Measurements from ENCODE around the gene MAN2A1.

The MAN2A1 gene

DNA sequence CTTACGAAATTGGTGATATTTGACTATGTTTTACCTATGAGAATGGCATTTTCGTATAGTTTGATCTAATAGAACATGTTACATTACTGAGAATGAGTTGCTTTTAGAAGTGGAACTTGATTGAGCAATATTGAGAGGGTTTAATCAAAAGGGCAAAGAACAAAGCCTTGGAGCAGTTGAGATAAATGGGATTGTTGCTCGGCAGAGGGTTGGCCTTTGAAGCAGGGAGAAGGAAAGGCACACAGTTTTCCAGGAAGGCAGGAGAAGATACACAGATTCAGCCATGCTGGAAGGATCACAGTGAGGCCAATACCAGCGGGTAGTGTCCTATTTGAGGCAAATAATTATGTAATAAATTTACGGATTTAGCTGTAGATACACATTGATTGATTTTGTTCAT lies 19.5 kb downstream of the MAN2A1 start:
- DNase-seq = no peak

DNA sequence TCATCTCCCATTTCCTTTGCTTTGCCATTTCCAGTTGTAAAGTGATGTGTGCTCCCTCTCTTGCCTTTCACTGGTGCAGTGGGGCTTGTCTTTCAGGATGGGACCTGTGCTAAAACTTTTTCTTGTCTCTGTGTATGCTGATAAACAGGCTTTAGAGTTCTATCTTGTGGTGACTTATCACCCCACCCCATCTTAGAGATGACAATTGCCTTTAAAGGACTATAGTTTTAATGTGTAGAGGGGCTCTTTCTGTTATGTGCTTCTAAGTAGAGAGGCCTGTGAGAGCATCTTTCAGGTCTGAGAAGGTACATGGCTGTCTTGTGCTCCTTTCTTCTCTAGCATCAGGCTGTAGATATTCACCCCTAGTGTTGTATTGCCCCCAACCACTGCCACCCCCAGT lies 21.9 kb downstream of the MAN2A1 start:
- no peak for DNase-seq

DNA sequence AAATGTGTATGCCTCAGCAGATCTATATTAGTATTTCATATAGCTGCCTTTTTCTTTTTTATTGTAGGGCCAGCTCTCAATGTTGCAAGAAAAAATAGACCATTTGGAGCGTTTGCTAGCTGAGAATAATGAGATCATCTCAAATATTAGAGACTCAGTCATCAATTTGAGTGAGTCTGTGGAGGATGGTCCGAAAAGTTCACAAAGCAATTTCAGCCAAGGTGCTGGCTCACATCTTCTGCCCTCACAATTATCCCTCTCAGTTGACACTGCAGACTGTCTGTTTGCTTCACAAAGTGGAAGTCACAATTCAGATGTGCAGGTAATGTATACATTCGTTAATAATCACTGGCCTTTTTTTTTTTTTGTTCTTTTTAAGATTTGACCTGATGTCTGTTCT lies 23.7 kb downstream of the MAN2A1 start:
- no peak for DNase-seq

DNA sequence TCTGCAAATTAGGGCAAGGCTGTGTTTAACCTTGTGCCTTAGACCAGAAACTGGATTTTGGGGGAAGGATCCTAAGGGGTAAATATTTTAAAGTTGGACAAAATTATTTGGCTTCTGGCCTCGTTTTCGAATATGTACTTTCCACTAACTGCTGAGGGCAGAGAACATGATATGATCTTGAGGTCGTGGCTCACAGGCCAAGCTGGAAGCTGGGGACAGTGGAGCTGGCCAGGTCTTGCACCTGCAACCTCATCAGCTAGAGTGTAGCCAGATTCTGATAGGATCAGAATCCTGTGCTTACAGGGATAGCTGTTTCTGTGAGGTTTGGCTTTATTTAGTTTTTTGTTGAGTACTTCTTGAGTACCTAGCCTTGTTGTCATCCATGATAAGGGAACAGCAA lies 24.9 kb downstream of the MAN2A1 start:
- no peak for DNase-seq

DNA sequence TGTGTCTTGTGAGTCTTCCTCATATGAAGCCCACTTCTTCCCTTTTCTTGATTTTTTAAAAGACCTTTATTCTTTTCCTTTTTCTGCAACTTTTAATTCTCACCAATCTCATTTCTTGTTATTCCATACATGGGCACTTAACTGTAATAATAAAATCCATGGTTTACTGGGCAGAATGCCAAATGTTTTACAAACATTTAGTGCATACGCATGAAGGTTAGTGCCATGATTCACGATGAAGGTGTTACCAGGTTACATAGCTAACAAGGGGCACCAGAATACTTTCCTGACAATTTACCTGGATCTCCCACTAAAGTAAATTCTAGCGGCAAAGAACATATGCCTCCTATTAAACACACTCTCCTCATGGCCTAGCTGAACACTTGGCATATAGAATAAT lies 28.5 kb downstream of the MAN2A1 start:
- DNase-seq = no peak

DNA sequence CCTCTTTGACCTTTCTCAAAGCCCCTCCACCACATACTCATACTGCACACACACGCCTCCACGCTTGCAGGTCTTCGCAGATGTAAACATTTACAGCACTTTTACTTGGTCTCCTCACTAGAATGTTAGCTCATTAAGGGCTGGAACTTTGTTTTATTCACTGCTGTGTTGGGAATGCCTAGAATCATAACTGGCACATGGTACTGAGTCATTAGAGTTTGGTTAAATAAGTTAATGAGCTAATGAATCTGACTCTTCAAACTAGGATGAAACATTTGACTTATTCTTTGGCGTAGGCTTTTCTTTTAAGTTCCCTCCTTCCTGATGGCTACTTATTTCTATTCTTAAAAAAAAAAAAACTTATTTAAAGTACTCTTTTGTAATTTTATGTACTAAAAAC lies 28.9 kb downstream of the MAN2A1 start:
- DNase-seq = no peak

DNA sequence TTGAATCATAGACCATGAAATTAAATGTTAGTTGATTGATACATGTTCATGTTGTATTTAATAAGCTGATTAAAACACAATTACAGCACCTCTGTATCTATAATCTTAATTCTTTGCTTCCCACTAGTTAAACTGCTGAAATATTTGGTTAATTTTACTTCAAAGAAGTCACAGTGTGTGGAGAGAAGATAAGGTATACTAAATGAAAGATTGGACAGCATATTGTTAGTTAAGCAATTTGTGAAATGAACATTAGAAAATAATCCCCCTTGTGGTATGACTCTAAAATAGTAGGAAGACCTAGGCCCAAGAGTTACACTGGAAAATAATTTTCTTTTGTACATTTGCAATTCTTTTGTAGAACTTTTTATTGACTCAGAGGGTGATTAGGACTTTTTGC lies 30.3 kb downstream of the MAN2A1 start:
- no peak for DNase-seq

DNA sequence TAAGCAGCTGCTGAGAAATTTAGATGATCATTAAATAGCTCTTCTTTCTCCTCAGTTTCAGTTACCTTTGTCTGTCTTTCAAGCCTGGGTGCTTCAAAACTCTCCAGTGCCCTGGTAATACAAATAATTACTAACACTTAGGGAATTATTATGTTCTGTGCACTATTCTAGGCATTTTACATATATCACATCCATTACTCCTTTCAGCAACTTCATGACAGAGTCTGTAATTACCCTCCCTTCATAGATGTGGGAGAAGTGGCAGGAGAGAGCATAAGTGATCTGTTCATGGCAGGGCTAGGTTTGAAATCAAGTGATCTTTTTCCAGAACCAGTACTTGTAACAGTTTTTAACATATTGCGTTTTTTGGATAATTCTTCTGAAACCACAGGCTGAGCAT lies 32.0 kb downstream of the MAN2A1 start:
- no peak for DNase-seq

DNA sequence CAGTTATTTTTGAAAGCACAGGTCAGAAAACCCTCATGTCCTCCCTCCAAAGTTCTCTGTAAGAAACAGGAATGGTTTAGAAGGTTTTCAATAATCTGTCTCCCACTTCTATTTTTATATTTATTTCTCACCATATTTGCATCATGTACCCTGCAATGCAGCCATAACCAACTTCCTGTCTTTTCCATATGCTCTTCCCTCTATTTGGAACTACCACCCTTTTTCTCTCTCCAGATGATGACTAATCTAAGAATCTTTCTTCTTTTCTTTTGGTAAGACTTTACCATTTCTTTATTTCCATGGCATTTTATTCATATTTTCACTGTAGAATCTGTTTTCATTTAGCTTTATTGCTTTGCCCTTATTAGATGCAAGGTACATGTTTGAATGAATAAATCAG lies 33.9 kb downstream of the MAN2A1 start:
- DNase-seq = no peak

DNA sequence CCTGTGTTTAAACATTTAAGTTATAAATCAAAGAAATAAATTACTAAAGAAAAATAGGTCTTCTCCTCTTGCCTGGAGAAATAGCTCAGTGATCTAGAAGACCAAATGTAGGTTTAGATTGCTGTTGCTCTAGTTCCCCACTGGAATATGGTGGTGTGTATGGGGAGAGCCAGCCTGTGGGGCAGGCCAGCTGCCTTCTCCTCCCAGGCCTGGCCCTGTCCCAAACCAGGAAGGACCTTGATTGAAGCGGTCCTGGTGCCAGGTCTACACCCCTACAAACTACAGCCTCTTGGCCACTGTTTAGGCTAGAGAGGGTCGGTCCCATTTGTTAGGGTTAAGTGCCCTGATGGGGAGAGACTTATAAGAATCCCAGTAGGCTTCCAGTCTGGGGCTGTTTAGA lies 35.4 kb downstream of the MAN2A1 start:
- DNase-seq = no peak

DNA sequence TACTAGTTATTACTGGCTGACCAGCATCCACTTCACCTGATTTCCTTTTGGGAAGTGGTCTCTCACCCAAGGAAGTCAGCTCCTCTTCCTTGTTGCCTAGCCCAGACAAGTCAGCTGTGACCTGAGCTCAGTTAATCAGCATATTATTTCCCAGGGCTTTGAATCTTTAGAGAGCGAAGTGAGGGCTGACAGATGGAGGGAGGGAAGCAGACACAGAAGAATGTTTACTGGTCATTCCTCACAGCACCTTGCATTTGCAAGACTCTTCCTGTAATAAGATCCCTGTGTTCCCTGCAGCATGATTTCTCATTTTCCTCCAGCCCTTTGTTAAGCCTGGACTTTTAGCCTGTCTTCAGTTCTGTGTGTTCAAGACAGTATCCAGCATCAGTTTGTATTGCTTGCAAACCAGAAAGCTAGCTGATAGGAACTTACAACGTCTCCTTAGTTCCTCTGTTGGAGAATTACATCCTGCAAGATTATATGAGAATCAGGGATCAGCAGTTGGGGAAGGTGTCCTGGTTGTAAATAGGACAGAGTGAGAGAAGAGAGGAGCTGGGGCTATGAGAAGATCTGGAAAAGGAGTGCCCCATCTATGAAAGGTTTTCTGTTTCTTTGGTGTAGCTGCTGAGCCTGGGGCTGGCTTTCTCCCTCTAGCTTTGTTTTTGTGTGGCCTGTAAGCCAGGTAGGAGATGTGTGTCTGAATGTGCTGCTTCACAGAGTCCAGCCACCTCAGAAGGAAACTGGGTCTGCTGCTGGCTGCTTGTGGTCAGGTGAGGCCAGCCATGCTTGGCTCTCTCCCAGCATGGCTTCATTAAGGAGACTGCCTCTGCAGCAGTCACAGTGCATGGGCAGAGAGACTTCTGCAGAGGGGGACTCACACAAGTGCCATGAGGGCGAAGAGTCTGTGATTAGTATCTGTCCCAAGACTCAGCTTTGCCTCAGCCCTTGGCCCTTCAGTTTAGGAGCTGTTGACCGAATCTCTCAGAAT lies 50.3 kb downstream of the MAN2A1 start:
- peak; percentile 80 for DNase-seq

DNA sequence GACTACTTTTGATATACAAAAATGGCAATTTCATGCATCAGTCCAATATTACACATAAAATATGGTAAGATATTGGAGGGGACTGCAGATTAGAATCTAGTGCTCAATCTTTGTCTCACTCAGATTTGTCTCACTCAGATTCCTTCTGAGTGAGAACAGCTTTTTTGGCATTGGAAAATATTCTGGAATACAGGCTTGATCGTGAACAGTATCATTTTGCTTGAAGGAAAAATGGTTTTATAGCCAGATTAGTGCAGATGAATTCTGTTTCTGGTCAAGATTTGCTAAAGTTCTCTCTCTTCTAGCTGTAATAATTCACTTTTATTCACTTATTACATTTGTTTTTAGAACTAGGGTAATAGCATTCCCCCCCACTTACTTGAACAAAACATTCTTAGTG lies 51.2 kb downstream of the MAN2A1 start:
- no peak for DNase-seq

DNA sequence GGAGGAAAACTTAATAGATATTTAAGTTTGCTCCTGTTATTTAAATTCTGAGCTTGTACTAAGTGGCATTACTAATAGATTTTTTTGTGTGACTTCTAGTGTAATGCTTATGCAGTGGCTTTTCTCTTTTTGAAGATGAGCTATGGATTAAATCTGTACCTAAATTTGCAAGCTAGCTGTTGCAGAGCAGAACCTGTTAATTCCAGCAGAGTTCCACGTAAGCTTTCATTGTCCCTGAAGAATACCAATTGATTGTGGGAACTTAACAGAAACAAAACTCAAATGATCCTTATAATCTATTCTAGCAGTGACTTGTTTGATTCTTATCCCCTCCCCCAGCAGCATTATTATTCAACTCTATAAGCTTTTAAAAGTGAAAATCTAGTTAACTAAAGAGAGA lies 51.7 kb downstream of the MAN2A1 start:
- no peak for DNase-seq

DNA sequence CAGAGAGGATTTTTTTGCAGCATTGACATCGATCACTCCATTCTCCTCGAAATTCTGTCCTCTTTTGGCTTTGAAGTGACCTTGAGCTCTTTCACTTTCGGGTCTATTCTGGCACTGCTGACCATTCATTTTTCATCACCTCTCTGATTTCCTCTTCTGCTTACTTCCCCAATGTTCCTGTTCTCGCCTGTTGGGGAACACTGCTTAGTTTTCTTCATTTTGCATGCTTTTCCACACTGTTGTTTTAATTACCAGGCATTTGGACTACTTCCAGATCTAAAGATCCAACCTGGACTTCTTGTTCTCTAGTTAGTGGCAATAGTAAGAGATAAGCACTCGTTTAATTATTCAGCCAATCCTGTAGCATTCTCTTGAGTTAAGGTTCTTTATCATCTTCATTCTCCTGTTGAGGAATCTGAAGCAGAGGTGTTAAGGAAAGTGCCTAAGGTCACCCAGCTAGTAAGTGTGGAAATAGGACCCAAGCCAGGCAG lies 53.4 kb downstream of the MAN2A1 start:
- DNase-seq = no peak

DNA sequence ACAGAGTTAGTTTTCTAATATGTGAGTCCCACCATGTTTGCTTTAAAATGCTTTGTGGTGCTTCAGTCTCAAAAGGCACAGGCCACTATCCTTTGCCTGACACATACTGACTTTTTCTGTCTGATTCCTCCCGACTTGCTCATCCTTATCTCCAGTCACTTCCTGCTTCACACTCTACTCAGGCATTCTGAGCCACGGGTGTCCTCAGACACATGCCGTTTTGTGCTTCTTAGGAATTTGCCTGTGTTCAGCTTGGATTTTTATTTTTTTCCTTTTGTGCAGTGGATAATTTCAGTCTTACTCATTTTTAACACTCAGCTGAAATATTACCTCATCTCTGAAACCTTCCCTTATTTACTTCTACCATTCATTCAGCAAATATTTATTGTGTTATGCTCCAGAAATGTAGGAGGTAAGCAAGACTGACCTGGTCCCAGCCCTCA lies 54.1 kb downstream of the MAN2A1 start:
- DNase-seq = no peak

DNA sequence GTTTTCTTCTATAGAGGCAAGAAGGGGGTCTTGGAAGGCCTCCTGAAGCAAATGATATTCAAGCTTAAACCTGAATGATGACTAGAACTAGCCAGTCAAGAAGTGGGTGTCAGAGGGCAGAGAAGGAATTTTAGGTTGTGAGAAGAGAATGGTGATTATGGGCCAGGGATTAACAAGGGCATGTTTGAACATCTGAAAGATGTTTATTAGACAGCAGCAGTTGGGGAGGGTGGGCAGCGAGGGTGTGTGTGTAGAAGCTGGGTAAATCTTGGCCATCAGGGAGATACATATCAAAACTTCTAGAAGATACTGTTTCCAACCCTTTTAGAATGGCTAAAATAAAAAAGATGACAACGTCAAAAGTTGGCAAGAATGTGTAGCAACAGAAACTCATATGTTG lies 54.5 kb downstream of the MAN2A1 start:
- DNase-seq = no peak

DNA sequence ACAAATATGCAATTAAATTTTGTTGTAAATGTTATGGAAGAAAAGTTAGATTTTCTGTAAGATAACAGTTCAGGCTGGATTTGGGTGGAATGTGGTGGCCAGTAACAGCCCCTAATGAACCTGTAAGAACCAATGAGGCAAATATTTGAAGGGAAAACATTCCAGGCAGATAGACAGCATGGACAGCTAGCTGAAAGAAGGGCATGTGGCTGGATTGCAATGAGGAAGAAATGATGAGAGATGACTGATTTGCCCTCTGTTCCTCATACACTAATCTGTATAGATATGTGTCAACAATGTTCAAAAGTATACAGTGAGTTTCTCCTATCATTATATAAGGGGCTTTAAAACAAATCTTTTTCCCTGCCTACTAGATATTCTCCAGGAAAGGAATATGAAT lies 58.8 kb downstream of the MAN2A1 start:
- DNase-seq = no peak

DNA sequence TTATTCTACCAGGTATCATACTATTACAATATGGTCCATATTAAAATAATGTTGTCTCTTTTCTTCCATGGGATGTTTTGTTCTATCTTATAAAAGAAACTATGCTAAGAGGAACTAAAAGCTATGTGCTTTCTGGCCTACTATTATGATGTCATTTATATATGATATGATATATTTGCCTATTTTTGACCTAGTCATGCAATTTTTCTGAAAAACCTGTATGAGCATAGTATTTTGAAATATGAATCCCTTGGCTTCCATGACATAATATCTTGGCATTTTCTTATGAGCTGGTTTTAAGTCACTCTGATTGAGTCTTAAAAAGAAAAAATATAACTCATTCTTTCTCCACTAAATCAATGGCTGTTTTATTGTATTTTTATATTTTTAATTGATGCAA lies 60.7 kb downstream of the MAN2A1 start:
- DNase-seq = no peak

DNA sequence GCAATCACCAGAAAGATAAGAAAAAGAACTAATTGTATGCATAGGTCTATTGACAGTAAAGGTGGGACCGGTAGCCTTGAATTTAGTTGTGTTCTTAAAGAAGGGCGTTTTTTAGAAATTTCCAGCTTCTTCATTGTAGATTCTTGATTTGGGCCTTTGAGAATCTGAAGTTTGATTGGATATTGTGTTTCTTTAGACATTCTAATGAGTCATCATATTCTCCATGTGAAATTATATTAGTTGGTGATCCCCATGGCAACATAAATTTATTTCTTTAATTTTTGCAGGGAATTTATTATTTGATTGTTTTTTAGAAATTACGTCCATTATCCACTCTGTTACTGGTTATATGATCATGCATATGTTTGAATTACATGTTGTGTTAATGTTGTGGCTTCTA lies 63.6 kb downstream of the MAN2A1 start:
- DNase-seq = no peak

DNA sequence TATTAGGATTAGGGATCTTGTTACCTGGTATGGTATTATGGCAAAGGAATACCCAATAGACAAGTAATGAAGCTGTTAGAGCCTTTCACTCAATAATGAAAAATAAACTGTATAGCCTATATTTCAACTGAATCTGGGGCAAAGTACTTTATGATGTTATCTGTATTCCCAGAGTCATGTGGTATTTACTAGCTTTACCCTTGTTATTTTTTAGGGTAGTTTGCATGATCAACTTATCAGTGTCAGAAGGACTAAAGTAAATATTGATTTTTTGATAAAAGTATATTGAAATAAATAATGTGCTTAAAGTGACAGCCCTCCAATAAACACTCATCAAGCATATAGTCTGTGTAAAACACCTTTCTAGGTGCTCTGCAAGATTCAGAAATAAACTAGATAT lies 64.6 kb downstream of the MAN2A1 start:
- no peak for DNase-seq

DNA sequence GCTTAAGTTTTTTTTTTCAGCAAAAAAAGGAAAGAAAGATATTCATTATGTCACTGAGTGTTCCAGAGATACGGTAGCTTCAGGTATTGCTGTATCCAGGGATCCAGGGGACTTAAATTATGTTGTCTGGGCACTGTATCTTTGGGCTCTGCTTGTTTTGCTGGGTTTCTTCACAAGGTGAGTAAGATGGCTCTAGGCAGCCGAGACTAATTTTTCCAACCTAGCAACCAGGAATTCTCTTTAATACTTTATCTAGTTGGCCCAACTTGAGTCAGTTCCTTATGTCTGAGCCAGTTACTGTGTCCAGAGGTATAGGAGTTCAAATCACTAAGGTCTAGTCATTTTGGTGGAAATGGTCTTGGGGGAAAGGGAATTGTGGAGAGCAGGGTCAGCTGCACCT lies 66.0 kb downstream of the MAN2A1 start:
- DNase-seq = no peak

DNA sequence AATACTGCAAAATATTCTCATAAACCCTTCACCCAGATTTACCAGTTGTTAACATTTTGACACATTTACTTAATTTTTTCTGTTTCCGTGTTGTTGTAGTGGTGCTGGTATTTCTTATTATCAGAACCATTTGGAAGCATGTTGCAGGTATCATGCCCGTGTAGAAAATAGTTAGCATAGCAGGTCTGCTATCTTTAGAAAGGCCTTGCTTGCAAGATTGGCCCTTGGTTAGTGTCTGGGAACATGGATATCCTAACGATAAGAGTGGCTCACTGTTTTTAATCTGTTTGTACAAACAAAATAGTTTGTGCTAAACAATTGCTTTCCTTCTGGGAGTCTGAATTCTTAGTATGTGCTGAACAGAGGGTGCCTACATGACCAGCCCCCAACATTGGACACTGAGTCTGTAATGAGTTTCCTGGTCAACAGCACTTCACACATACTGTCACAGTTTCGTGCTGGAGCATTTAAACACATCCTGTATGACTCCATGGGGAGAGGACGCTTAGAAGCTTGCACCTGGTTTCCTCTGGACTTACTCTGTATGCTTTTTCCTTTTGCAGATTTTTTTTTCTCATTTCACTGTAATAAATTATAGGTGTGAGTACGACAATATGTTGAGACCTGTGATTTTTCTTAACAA lies 66.9 kb downstream of the MAN2A1 start:
- no peak for DNase-seq

DNA sequence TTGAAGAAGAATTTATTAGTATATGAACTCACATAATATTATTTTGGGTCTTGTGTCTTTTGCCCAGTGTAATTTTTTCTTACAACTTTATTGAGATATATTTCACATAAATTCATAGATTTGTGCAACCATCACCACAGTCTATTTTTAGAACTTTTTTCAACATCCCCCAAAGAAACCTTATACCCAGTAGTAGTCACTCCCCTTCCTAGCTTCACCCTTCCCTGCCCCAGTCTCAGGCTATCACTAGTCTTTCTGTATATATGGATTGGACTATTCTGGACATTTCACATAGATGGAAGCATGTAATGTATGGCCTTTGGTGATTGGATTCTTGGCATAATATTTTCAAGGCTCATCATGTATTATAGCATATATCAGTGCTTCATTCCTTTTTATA lies 67.8 kb downstream of the MAN2A1 start:
- no peak for DNase-seq

DNA sequence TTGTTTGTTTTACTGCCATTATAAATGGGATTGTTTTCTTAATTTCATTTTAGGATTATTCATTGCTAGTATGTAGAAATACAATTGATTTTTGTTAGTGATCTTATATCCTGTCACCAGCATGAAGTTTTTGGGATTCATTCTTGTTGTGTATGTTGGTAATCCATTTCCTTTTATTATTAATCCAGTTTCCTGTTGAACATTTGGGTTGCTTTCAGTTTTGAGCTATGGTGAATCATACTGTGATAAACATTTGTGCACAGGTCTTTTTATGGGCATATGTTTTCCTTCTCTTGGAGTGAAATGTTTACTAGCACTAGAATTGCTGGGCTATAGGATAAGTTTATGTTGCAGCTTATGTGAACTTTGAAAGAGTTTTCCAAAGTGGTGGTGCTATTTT lies 69.6 kb downstream of the MAN2A1 start:
- no peak for DNase-seq
